T-cell (primary cell): ENCODE measurements around the gene ZFPM1. TPM values are rescaled to one million over a fixed set of nuclear protein-coding genes. Genes with fewer than 3 reads are reported as not detected.

Experiments used
- ATAC-seq, 4 experiments: fragments of 200-7000 bp in 3 of 4; fragments of 150-1000 bp in 1 of 4; cut with Tn5 transposase; replicated peaks in 1 of 4; 1 replicate in 3 of 4; 2 replicates in 1 of 4; pipeline ENCODE4 v1.10.0; 2021; ENCODE audit warnings: moderate library complexity in 3 of 4, mild to moderate bottlenecking in 2 of 4, moderate number of reproducible peaks in 1 of 4
- CTCF ChIA-PET, 2 donors: fragments of 300-600 bp; sonication (Branson Sonifier 250); formaldehyde crosslinking; loops; one replicate each; lab custom pipeline; 2022; ENCODE audit warnings: antibody characterized with exemption in 2 of 2; lab: Charles Lee
- POLR2A ChIA-PET, 2 donors: fragments of 300-600 bp; sonication (Branson Sonifier 250); formaldehyde crosslinking; loops; one replicate each; lab custom pipeline; 2022; ENCODE audit warnings: antibody characterized with exemption in 2 of 2; lab: Charles Lee
- DNase-seq, 35 experiments: peaks; one replicate each; pipeline versions ENCODE4 v3.0.0 to v3.0.0-alpha.2; 2013 to 2023
- H3K27ac ChIP-seq: one replicate; pipeline ENCODE4 v1.5.1; 2013; ENCODE audit warnings: low read length
- H3K27me3 ChIP-seq, 2 experiments: replicated peaks in 1 of 2; 1 replicate in 1 of 2; 2 replicates in 1 of 2; pipeline versions ENCODE4 v1.6.1 to v1.7.0; 2013; ENCODE audit warnings: low read length in 1 of 2, mixed read lengths in 1 of 2; ENCODE audit not compliant: control insufficient read depth in 2 of 2, insufficient read depth in 2 of 2; ENCODE audit errors: extremely low read depth in 1 of 2
- H3K36me3 ChIP-seq, 2 donors: 1 replicate in 1 of 2; 2 replicates in 1 of 2; pipeline versions ENCODE4 v1.6.1 to v1.7.0; 2013; ENCODE audit warnings: low read length in 1 of 2; ENCODE audit not compliant: control insufficient read depth in 2 of 2, insufficient read depth in 1 of 2; ENCODE audit errors: extremely low read depth in 1 of 2
- H3K4me1 ChIP-seq, 2 experiments: 1 replicate in 1 of 2; 2 replicates in 1 of 2; pipeline versions ENCODE4 v1.6.1 to v1.7.0; 2013; ENCODE audit warnings: low read length in 2 of 2, mixed read lengths in 1 of 2; ENCODE audit not compliant: insufficient read depth in 2 of 2, control insufficient read depth in 1 of 2; ENCODE audit errors: extremely low read depth in 1 of 2
- H3K4me3 ChIP-seq, 2 donors: 1 replicate in 1 of 2; 2 replicates in 1 of 2; pipeline versions ENCODE4 v1.5.1 to v1.7.0; 2013; ENCODE audit warnings: mild to moderate bottlenecking in 2 of 2, low read length in 1 of 2, moderate library complexity in 1 of 2; ENCODE audit not compliant: control insufficient read depth in 1 of 2; ENCODE audit errors: extremely low read depth in 1 of 2
- H3K9me3 ChIP-seq: 2 replicates; pipeline ENCODE4 v1.7.0; 2013
- H3K27ac Mint-ChIP-seq, 2 donors: one replicate each; pipeline ENCODE4 v1.8.0; 2020 to 2021; ENCODE audit warnings: mild to moderate bottlenecking in 2 of 2, mixed read lengths in 2 of 2
- H3K27me3 Mint-ChIP-seq, 2 donors: one replicate each; pipeline ENCODE4 v1.8.0; 2021 to 2022; ENCODE audit warnings: mixed read lengths in 2 of 2
- H3K36me3 Mint-ChIP-seq: one replicate; pipeline ENCODE4 v1.8.0; 2021; ENCODE audit warnings: mixed read lengths
- H3K4me1 Mint-ChIP-seq, 3 donors: one replicate each; pipeline ENCODE4 v1.8.0; 2020 to 2022; ENCODE audit warnings: mixed read lengths in 3 of 3, mild to moderate bottlenecking in 1 of 3
- H3K4me3 Mint-ChIP-seq, 3 donors: one replicate each; pipeline ENCODE4 v1.8.0; 2020 to 2022; ENCODE audit warnings: mild to moderate bottlenecking in 3 of 3, mixed read lengths in 3 of 3, moderate library complexity in 3 of 3
- H3K9me3 Mint-ChIP-seq, 3 donors: one replicate each; pipeline ENCODE4 v1.8.0; 2020 to 2022; ENCODE audit warnings: mixed read lengths in 3 of 3
- WGBS: methylation state at CpG from one replicate; pipeline ENCODE4 v1.1.5; 2013; ENCODE audit warnings: missing lambda C conversion rate; ENCODE audit not compliant: insufficient coverage; 5-methylcytosine and 5-hydroxymethylcytosine counted together
- total RNA-seq, 35 experiments: library from RNA in 6 of 35; stranded (reverse) in 6 of 35; fragments of 120-200 nt in 1 of 35; gene quantifications; one replicate each; pipeline versions ENCODE4 v1.2.1 to v1.2.4 and lab custom pipeline; 2013 to 2026

Gene ZFPM1
- total RNA-seq, 5 donors from 2014 or later (not counting 1 experiment from before 2014, with no cell fraction given): 19.6 to 38.4 (median 33.1) TPM

- Mint-ChIP-seq H3K9me3 (no peaks in the 10 kb centered on the region), H3K4me3 (no peak overlapping the region), H3K27me3 (peaks cover 0 to 2% of the 10 kb centered on the region in 2 donors), H3K4me1 (peaks cover 0 to 2% (median 1%) of the 10 kb centered on the region in 3 donors), H3K27ac (no peak overlapping the region), H3K36me3 (no peaks in the 10 kb centered on the region)
- Histone ChIP-seq H3K4me1 (peaks cover 0 to 4% of the 10 kb centered on the region in 2 experiments), H3K4me3 (no peak overlapping the region), H3K36me3 (no peaks in the 10 kb centered on the region), H3K27ac (no peak overlapping the region), H3K27me3 (peaks cover 0 to 11% of the 10 kb centered on the region in 2 experiments), H3K9me3 (no peaks in the 10 kb centered on the region)
- ChIA-PET CTCF (no interaction called here), POLR2A (no interaction called here)
- ATAC-seq (no peak), DNase-seq (no peak)
- WGBS: 94% methylated on average over 32 of the region's 36 CpGs
Observed at GRCh38 chr16:88436796-88437195, 16.3 kb upstream of the ZFPM1 start.

GRCh38 chr16:88437367-88437964 lies 15.6 kb upstream of the ZFPM1 start:
- H3K4me1 ChIP-seq: peaks cover 0 to 4% of the 10 kb centered on the region in 2 experiments
- WGBS: 47% methylated on average over 46 of the region's 55 CpGs
- Mint-ChIP-seq H3K36me3 (no peaks in the 10 kb centered on the region), H3K9me3 (no peaks in the 10 kb centered on the region), H3K4me3 (no peak overlapping the region), H3K4me1 (no peaks in the 10 kb centered on the region), H3K27ac (no peak overlapping the region), H3K27me3 (no peaks in the 10 kb centered on the region)
- peaks cover 0 to 7% of the 10 kb centered on the region in 2 experiments for H3K27me3 ChIP-seq
- POLR2A ChIA-PET: interaction anchor here in 1 of 2 donors (0.6 kb wide), 1 partner anchor 74 kb away, joined by 4 read pairs; no protein-coding TSS in a partner anchor
- H3K4me3 ChIP-seq: no peak overlapping the region
- DNase-seq (peak in 31 of 35 experiments; percentile 35 to 77 (median 54)), ATAC-seq (peak; percentile 64 to 80 (median 68))
- H3K36me3 ChIP-seq: no peaks in the 10 kb centered on the region
- CTCF ChIA-PET: no interaction called here
- H3K9me3 ChIP-seq: no peaks in the 10 kb centered on the region
- no peak overlapping the region for H3K27ac ChIP-seq

DNA sequence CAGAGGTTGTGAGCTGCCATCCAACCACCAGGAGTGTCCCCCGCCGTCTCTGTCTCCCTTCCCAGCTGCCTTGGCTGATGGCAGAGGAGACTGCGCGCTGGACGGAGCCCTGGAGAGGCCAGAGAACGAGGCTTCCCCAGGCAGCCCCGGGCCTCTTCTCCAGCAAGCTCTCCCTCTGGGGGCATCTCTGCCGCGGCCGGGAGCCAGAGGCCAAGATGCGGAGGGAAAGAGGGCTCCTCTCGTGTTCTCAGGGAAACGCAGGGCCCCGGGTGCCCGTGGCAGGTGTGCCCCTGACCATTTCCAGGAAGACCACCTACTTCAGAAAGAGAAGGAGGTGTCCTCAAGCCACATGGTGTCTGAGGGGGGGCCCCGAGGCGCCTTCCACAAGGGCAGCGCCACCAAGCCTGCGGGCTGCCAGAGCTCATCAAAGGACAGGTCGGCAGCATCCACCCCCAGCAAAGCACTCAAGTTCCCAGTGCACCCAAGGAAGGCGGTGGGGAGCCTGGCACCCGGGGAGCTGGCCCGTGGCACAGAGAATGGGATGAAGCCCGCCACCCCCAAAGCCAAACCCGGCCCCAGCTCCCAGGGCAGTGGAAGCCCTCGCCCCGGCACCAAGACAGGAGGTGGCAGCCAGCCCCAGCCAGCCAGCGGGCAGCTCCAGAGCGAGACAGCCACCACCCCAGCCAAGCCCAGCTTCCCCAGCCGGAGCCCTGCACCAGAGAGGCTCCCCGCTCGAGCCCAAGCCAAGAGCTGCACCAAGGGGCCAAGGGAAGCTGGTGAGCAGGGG lies 14.8 kb upstream of the ZFPM1 start:
- DNase-seq: no peak
- ChIA-PET CTCF (no interaction called here), POLR2A (interaction anchor here in 1 of 2 donors (0.6 kb wide), 1 partner anchor 73 kb away, joined by 4 read pairs; no protein-coding TSS in a partner anchor)
- ATAC-seq: no peak
- Mint-ChIP-seq H3K4me1 (peaks cover 0 to 3% (median 3%) of the 10 kb centered on the region in 3 donors), H3K27me3 (no peaks in the 10 kb centered on the region), H3K9me3 (no peaks in the 10 kb centered on the region), H3K36me3 (no peaks in the 10 kb centered on the region), H3K4me3 (no peak overlapping the region), H3K27ac (no peak overlapping the region)
- H3K4me1 ChIP-seq: peaks cover 0 to 12% of the 10 kb centered on the region in 2 experiments
- H3K27me3 ChIP-seq: peaks cover 0 to 10% of the 10 kb centered on the region in 2 experiments
- H3K4me3 ChIP-seq: no peak overlapping the region
- no peak overlapping the region for H3K27ac ChIP-seq
- H3K36me3 ChIP-seq: no peaks in the 10 kb centered on the region
- no peaks in the 10 kb centered on the region for H3K9me3 ChIP-seq
- 89% methylated on average over 25 of the region's 32 CpGs for WGBS

- H3K9me3 Mint-ChIP-seq: no peaks in the 10 kb centered on the region
- Histone ChIP-seq H3K4me3 (no peak overlapping the region), H3K36me3 (no peaks in the 10 kb centered on the region), H3K4me1 (peaks cover 0 to 15% of the 10 kb centered on the region in 2 experiments), H3K27ac (no peak overlapping the region), H3K27me3 (peaks cover 0 to 17% of the 10 kb centered on the region in 2 experiments), H3K9me3 (no peaks in the 10 kb centered on the region)
- ChIA-PET CTCF (no interaction called here), POLR2A (no interaction called here)
- ATAC-seq (no peak), DNase-seq (no peak)
- WGBS: 83% methylated on average over 12 of the region's 17 CpGs
- H3K27me3 Mint-ChIP-seq: no peaks in the 10 kb centered on the region
- H3K4me1 Mint-ChIP-seq: peaks cover 0 to 4% (median 4%) of the 10 kb centered on the region in 3 donors
- no peaks in the 10 kb centered on the region for H3K36me3 Mint-ChIP-seq
- no peak overlapping the region for H3K4me3 Mint-ChIP-seq
- H3K27ac Mint-ChIP-seq: no peak overlapping the region
Observed at GRCh38 chr16:88439016-88439415, 14.1 kb upstream of the ZFPM1 start.

GRCh38 chr16:88439706-88440105 lies 13.4 kb upstream of the ZFPM1 start:
- H3K27me3 Mint-ChIP-seq: no peaks in the 10 kb centered on the region
- no peaks in the 10 kb centered on the region for H3K9me3 ChIP-seq
- H3K4me3 ChIP-seq: no peak overlapping the region
- ATAC-seq: no peak
- H3K4me1 Mint-ChIP-seq: peaks cover 0 to 4% (median 4%) of the 10 kb centered on the region in 3 donors
- H3K36me3 Mint-ChIP-seq: no peaks in the 10 kb centered on the region
- DNase-seq: no peak
- H3K27ac Mint-ChIP-seq: no peak overlapping the region
- H3K27me3 ChIP-seq: peaks cover 0 to 17% of the 10 kb centered on the region in 2 experiments
- no peaks in the 10 kb centered on the region for H3K9me3 Mint-ChIP-seq
- CTCF ChIA-PET: no interaction called here
- no peaks in the 10 kb centered on the region for H3K36me3 ChIP-seq
- H3K27ac ChIP-seq: no peak overlapping the region
- POLR2A ChIA-PET: no interaction called here
- WGBS: 69% methylated on average over 3 of the region's 12 CpGs
- H3K4me3 Mint-ChIP-seq: no peak overlapping the region
- peaks cover 0 to 15% of the 10 kb centered on the region in 2 experiments for H3K4me1 ChIP-seq

- no peaks in the 10 kb centered on the region for H3K9me3 ChIP-seq
- Mint-ChIP-seq H3K4me3 (no peak overlapping the region), H3K27ac (no peak overlapping the region), H3K9me3 (no peaks in the 10 kb centered on the region), H3K36me3 (no peaks in the 10 kb centered on the region), H3K4me1 (peaks cover 0 to 4% (median 4%) of the 10 kb centered on the region in 3 donors), H3K27me3 (no peaks in the 10 kb centered on the region)
- ATAC-seq (no peak), DNase-seq (no peak)
- H3K27ac ChIP-seq: no peak overlapping the region
- no peak overlapping the region for H3K4me3 ChIP-seq
- WGBS: no CpG with 5 or more reads among the region's 14 CpGs
- H3K4me1 ChIP-seq: peaks cover 0 to 15% of the 10 kb centered on the region in 2 experiments
- POLR2A ChIA-PET: no interaction called here
- CTCF ChIA-PET: interaction anchor here in 1 of 2 donors (0.8 kb wide), 1 partner anchor 88 kb away, joined by 3 read pairs; no protein-coding TSS in a partner anchor
- H3K27me3 ChIP-seq: peaks cover 0 to 17% of the 10 kb centered on the region in 2 experiments
- no peaks in the 10 kb centered on the region for H3K36me3 ChIP-seq
Observed at GRCh38 chr16:88440111-88440510, 13.0 kb upstream of the ZFPM1 start.
